Gastrocnemius medialis (tissue), 4 donors: ENCODE data around the gene NKIRAS2. TPM values are rescaled to one million over a fixed set of nuclear protein-coding genes. Genes with fewer than 3 reads are reported as not detected.

Experiments used
- ATAC-seq, 2 donors: fragments of 150-250 bp; one replicate each; pipeline ENCODE4 v1.9.1; 2016
- DNase-seq, 2 donors: peaks; one replicate each; pipeline ENCODE4 v3.0.0-alpha.2; 2019
- H3K27ac ChIP-seq, 4 donors: fragments of 200-600 bp; sonication (generic); 1 replicate in 1 of 4; 2 replicates in 3 of 4; pipeline ENCODE4 v1.5.1; 2016 to 2018; ENCODE audit warnings: mild to moderate bottlenecking in 2 of 4, moderate library complexity in 1 of 4
- H3K27me3 ChIP-seq, 3 donors: fragments of 200-600 bp; sonication (generic) in 2 of 3; 1 replicate in 1 of 3; 2 replicates in 2 of 3; pipeline versions ENCODE4 v1.5.1 to v1.6.0; 2016 to 2019; ENCODE audit warnings: mild to moderate bottlenecking in 1 of 3, moderate library complexity in 1 of 3
- H3K36me3 ChIP-seq, 2 donors: fragments of 200-600 bp; sonication (generic) in 1 of 2; one replicate each; pipeline ENCODE4 v1.5.1; 2017 to 2018
- H3K4me1 ChIP-seq, 2 donors: fragments of 200-600 bp; sonication (generic) in 1 of 2; one replicate each; pipeline ENCODE4 v1.5.1; 2016 to 2017; ENCODE audit warnings: mild to moderate bottlenecking in 2 of 2
- H3K4me3 ChIP-seq, 4 donors: fragments of 200-600 bp; sonication (generic) in 3 of 4; 1 replicate in 1 of 4; 2 replicates in 3 of 4; pipeline ENCODE4 v1.5.1; 2016 to 2019; ENCODE audit warnings: mild to moderate bottlenecking in 2 of 4
- H3K9me3 ChIP-seq, 3 donors: fragments of 200-600 bp; sonication (generic) in 2 of 3; 1 replicate in 1 of 3; 2 replicates in 2 of 3; pipeline ENCODE4 v1.5.1; 2016 to 2019
- POLR2A ChIP-seq, 2 donors: fragments of 450-650 bp; IDR thresholded peaks; one replicate each; pipeline ENCODE4 v1.6.1; 2017; ENCODE audit warnings: antibody characterized with exemption in 2 of 2, mild to moderate bottlenecking in 2 of 2, moderate library complexity in 2 of 2
- in situ Hi-C, 4 donors: fragments of 200-750 bp; cut with MboI; loops; one replicate each; pipeline versions ENCODE4 v1.15.0 to v1.8.0; 2017; ENCODE audit warnings: low sequenced_read_pairs in 4 of 4
- intact Hi-C: fragments of 100-400 bp; cut with DNase I; formaldehyde crosslinking; loops from one replicate; pipeline ENCODE4 v1.15.1; 2023; ENCODE audit warnings: low total_unique reads
- total RNA-seq, 4 donors: library from RNA; depleted of rRNA; stranded (reverse); fragments of >200 nt; gene quantifications; one replicate each; pipeline versions ENCODE4 v1.1.0 to v1.2.3, GENCODE V29; 2016
- TF ChIP-seq, protein P1 (sequence below), 5 experiments: fragments of 450-650 bp in 3 of 5; fragments of 200-600 bp in 2 of 5; sonication (generic) in 2 of 5; IDR thresholded peaks in 4 of 5; conservative IDR thresholded peaks in 1 of 5; 1 replicate in 4 of 5; 2 replicates in 1 of 5; pipeline ENCODE4 v1.5.1; 2016 to 2019; ENCODE audit warnings: antibody characterized with exemption in 5 of 5, mild to moderate bottlenecking in 3 of 5, moderate library complexity in 3 of 5

Gene NKIRAS2
- total RNA-seq, 4 donors from 2014 or later, result 48.8 to 77.0 (median 63.4) TPM

DNA sequence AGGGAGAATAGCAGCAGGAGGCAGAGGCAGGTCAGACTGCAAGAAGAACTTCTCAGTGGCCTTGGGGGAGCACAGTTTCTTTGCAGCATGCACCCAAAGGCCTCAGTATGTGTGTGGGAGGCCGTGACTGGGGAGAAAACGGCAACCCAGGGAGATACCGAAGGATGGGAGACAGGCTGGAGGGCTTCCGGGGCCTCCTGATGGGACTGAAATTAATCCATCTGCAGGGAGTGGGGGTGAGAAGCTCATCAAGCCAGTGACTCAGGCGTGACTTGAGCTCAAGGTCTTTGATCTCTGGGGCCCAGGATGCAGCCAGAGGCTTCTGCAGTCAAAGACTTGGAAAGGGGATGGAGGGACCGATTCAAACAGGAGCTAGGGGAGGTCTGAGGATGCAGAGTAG, 35.6 kb downstream of the NKIRAS2 start:
- TF ChIP-seq POLR2A (IDR thresholded peaks at IDR 0.05), result no peak
- TF ChIP-seq, protein P1, sequence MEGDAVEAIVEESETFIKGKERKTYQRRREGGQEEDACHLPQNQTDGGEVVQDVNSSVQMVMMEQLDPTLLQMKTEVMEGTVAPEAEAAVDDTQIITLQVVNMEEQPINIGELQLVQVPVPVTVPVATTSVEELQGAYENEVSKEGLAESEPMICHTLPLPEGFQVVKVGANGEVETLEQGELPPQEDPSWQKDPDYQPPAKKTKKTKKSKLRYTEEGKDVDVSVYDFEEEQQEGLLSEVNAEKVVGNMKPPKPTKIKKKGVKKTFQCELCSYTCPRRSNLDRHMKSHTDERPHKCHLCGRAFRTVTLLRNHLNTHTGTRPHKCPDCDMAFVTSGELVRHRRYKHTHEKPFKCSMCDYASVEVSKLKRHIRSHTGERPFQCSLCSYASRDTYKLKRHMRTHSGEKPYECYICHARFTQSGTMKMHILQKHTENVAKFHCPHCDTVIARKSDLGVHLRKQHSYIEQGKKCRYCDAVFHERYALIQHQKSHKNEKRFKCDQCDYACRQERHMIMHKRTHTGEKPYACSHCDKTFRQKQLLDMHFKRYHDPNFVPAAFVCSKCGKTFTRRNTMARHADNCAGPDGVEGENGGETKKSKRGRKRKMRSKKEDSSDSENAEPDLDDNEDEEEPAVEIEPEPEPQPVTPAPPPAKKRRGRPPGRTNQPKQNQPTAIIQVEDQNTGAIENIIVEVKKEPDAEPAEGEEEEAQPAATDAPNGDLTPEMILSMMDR (IDR thresholded peaks at IDR 0.05 in 4 of 5, conservative IDR thresholded peaks at IDR 0.05 in 1 of 5), result no peak
- H3K36me3 ChIP-seq, result no peaks in the 10 kb centered on the region
- no peak overlapping the region for H3K27ac ChIP-seq
- no peak for ATAC-seq
- no peak overlapping the region for H3K4me3 ChIP-seq
- DNase-seq, result no peak
- intact Hi-C loops (no loop called here), in situ Hi-C loops (no loop called here)
- H3K9me3 ChIP-seq, result no peaks in the 10 kb centered on the region
- H3K27me3 ChIP-seq, result peaks cover 0 to 4% (median 0%) of the 10 kb centered on the region in 3 donors
- H3K4me1 ChIP-seq, result peaks cover 0 to 3% of the 10 kb centered on the region in 2 donors

DNA sequence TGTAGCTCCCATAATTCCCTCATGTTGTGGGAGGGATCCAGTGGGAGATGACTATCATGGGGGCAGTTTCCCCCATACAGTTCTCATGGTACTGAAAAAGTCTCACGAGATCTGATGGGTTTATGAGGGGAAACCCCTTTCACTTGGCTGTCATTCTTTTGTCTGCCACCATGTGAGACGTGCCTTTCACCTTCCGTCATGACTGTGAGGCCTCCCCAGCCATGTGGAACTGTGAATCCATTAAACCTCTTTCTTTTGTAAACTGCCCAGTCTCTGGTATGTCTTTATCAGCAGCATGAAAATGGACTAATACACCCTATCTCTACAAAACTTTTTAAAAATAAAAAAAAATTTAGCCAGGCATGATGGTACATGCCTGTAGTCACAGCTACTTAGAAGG, 36.7 kb downstream of the NKIRAS2 start:
- Histone ChIP-seq H3K4me3 (no peak overlapping the region), H3K27me3 (peaks cover 0 to 4% (median 0%) of the 10 kb centered on the region in 3 donors), H3K4me1 (no peaks in the 10 kb centered on the region), H3K36me3 (no peaks in the 10 kb centered on the region), H3K9me3 (no peaks in the 10 kb centered on the region), H3K27ac (no peak overlapping the region)
- DNase-seq, result no peak
- no peak for ATAC-seq
- in situ Hi-C loops, result no loop called here
- TF ChIP-seq POLR2A (IDR thresholded peaks at IDR 0.05), result no peak
- TF ChIP-seq, protein P1 (IDR thresholded peaks at IDR 0.05 in 4 of 5, conservative IDR thresholded peaks at IDR 0.05 in 1 of 5), result no peak
- intact Hi-C loops, result no loop called here

DNA sequence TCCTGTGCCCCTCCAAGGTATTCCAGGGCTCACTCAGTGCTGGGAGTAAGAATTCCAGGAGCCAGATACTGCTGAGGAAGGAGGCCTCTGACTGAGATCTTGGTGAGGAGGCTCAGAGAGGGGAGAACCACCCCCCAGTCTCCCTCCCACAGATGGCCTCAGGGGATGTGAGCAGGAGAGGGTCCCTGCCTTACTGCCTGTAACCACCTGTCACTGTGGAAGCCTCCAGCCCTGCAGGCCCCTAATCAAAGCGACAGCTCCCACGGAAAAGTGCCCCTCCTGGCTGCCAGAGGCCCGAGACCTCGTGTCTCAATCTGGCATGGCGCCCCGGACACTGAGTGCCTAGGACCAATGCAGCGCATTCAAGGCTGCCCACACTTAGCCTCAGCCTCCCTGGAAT, 38.2 kb downstream of the NKIRAS2 start:
- DNase-seq (no peak), ATAC-seq (no peak)
- Histone ChIP-seq H3K36me3 (no peaks in the 10 kb centered on the region), H3K9me3 (no peaks in the 10 kb centered on the region), H3K4me1 (peaks cover 4 to 6% of the 10 kb centered on the region in 2 donors), H3K4me3 (no peak overlapping the region), H3K27ac (no peak overlapping the region), H3K27me3 (peaks cover 0 to 4% (median 0%) of the 10 kb centered on the region in 3 donors)
- in situ Hi-C loops, result no loop called here
- TF ChIP-seq, protein P1 (IDR thresholded peaks at IDR 0.05 in 4 of 5, conservative IDR thresholded peaks at IDR 0.05 in 1 of 5), result no peak
- TF ChIP-seq POLR2A (IDR thresholded peaks at IDR 0.05), result no peak
- intact Hi-C loops, result no loop called here

DNA sequence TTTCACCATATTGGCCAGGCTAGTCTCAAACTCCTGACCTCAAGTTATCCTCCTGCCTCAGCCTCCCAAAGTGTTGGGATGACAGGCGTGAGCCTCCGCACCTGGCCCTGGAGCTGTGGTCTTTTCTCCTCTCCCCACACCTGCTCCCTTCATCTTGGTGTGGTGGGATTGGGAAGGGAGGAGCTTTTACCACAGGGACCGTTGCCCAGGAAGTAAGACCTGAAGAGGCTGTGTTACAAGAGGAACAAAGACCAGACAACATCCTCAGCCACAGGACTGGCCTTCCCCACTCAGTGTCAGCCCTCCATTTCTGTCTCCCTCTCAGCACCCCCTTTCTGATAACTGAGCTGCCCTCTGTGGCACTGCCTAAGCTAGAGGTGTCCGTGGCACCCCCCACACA, 39.9 kb downstream of the NKIRAS2 start:
- no peak overlapping the region for H3K27ac ChIP-seq
- intact Hi-C loops, result no loop called here
- H3K4me1 ChIP-seq, result peaks cover 13 to 15% of the 10 kb centered on the region in 2 donors
- ATAC-seq (no peak), DNase-seq (no peak)
- in situ Hi-C loops, result loop anchor here in 1 of 4 donors (10.0 kb wide), 1 partner anchor 55 kb away; the partner anchor contains the start of gene DHX58
- H3K9me3 ChIP-seq, result no peaks in the 10 kb centered on the region
- no peak for TF ChIP-seq POLR2A (IDR thresholded peaks at IDR 0.05)
- TF ChIP-seq, protein P1 (IDR thresholded peaks at IDR 0.05 in 4 of 5, conservative IDR thresholded peaks at IDR 0.05 in 1 of 5), result no peak
- no peaks in the 10 kb centered on the region for H3K36me3 ChIP-seq
- no peak overlapping the region for H3K4me3 ChIP-seq
- H3K27me3 ChIP-seq, result no peaks in the 10 kb centered on the region

DNA sequence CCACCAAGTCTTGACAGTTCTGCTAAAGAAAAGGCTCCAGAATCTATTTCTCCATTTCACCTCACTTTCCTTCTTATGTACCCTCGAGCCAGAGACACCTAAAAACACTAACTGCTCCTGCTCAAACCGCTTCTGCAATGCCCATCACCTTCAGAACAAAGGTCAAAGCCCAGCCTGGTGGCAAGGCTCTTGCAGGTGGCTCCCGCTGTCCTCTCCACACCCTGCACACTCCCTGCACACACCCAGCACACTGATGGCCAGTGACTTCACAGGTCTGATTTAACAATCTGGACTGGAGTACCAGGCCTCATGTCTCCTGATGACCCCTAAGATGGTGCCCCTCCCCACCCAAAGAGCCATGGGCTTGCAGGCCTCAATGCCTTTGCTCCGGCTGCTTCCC, 40.3 kb downstream of the NKIRAS2 start:
- ATAC-seq (no peak), DNase-seq (no peak)
- H3K9me3 ChIP-seq, result no peaks in the 10 kb centered on the region
- H3K27me3 ChIP-seq, result no peaks in the 10 kb centered on the region
- no peak for TF ChIP-seq POLR2A (IDR thresholded peaks at IDR 0.05)
- TF ChIP-seq, protein P1 (IDR thresholded peaks at IDR 0.05 in 4 of 5, conservative IDR thresholded peaks at IDR 0.05 in 1 of 5), result no peak
- intact Hi-C loops, result no loop called here
- in situ Hi-C loops, result loop anchor here in 1 of 4 donors (10.0 kb wide), 1 partner anchor 55 kb away; the partner anchor contains the start of gene DHX58
- no peak overlapping the region for H3K4me3 ChIP-seq
- H3K4me1 ChIP-seq, result peaks cover 13 to 15% of the 10 kb centered on the region in 2 donors
- H3K27ac ChIP-seq, result no peak overlapping the region
- no peaks in the 10 kb centered on the region for H3K36me3 ChIP-seq
